Measurements from ENCODE around the gene ZFPL1. TPM values are rescaled to one million over a fixed set of nuclear protein-coding genes. Genes with fewer than 3 reads are reported as not detected.

The ZFPL1 gene
- total RNA-seq: 10 to 100 TPM; 28.3 to 74.4 (median 49.3) TPM

DNA sequence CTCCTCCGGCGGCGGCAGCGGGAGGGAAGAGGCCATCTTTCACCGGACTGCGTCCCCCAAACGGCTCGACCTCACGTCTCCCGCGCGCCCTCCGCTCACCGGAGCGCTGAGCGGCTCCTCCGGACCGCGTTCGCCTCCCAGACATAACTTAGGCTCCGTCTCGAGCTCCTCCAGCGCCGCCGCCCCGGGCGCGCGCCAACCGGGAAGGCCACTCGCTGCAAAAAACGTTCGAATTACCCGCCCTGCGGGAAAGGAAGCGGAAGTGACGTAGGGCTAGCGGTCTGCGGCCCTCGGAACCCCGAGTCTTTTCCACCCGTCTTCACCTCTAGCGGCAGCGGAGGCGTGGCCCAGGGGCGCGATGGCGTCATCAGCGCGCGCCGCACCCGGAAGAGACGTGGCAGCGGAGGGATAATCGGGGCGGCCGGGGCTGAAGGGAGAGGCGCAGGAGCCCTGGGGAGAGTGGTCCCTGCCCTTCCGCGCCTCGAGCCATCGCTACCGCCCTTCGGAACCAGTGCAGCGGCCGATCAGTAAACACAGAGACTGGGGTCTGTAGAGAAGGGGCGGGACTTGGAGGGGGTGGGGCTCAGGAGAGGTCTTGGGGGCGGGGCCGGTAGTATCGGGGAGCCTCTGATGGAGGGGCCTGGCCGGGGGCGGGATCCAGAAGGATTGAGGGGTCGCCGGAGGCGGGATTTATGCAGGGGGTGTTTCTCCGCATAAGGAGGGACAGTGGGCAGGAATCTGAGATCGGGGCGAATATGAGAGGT, at the start of gene ZFPL1, which contains the start of gene CDCA5:
Gene ZFPL1, plus strand, starts transcription at position 389 of the 764 bp plus-strand sequence. CDS start 477 bp downstream, outside the sequence.
Gene CDCA5, minus strand, starts transcription at position 207 of the 764 bp plus-strand sequence. Its CDS starts 62 bp downstream, at position 145.
- intact Hi-C loops (cut with DNase I): loop anchor here (2.0 kb wide), 1 partner anchor 69 kb away; the partner anchor contains the start of gene ARL2
- Histone ChIP-seq H3K27me3 (no peaks in the 10 kb centered on the region), H3K4me1 (peaks cover 8 to 17% of the 10 kb centered on the region in 2 donors), H3K36me3 (peaks cover 7 to 22% of the 10 kb centered on the region in 2 donors), H3K9me3 (no peaks in the 10 kb centered on the region), H3K27ac (peak within 1 kb of the TSS; percentile 84 to 92 (median 87)), H3K4me3 (replicated peaks in 1 of 3) (peak within 1 kb of the TSS; percentile 44 to 82 (median 56))
- TF ChIP-seq, protein P1, sequence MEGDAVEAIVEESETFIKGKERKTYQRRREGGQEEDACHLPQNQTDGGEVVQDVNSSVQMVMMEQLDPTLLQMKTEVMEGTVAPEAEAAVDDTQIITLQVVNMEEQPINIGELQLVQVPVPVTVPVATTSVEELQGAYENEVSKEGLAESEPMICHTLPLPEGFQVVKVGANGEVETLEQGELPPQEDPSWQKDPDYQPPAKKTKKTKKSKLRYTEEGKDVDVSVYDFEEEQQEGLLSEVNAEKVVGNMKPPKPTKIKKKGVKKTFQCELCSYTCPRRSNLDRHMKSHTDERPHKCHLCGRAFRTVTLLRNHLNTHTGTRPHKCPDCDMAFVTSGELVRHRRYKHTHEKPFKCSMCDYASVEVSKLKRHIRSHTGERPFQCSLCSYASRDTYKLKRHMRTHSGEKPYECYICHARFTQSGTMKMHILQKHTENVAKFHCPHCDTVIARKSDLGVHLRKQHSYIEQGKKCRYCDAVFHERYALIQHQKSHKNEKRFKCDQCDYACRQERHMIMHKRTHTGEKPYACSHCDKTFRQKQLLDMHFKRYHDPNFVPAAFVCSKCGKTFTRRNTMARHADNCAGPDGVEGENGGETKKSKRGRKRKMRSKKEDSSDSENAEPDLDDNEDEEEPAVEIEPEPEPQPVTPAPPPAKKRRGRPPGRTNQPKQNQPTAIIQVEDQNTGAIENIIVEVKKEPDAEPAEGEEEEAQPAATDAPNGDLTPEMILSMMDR (IDR thresholded peaks at IDR 0.05): no peak
- TF ChIP-seq POLR2A (IDR thresholded peaks at IDR 0.05): peak in 1 of 2 donors; percentile 70
- DNase-seq: peak; percentile 94
- 1 to 2% methylated on average over 46 to 51 of the region's 79 CpGs for WGBS, 2 donors

DNA sequence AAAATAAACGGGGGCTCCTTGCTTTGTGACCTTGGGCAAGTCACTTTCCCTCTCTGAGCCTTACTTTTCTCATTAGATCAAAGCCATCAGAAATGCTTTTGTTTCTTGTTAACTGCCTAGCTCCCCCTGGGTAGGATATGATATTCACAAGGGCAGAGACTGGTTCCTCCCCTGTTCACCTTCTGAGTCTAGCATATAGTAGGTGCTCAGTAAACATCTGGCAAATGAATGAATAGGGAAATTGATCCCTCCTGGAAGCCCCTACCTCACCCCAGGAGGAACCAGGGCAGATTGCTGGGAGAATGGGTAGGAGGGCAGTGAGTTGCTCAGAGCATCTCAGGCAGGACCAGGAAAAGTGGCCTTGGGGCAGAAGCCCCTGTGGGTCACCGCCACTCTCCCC, 49.6 kb upstream of the ZFPL1 start:
- no peak for DNase-seq
- Histone ChIP-seq H3K4me3 (replicated peaks in 1 of 3) (no peak overlapping the region), H3K27me3 (no peaks in the 10 kb centered on the region), H3K27ac (no peak overlapping the region), H3K9me3 (no peaks in the 10 kb centered on the region), H3K36me3 (peaks cover 17 to 37% of the 10 kb centered on the region in 2 donors), H3K4me1 (no peaks in the 10 kb centered on the region)
- intact Hi-C loops (cut with DNase I): no loop called here
- WGBS, 2 donors: 100% methylated on average over 2 of the region's 2 CpGs
- no peak for TF ChIP-seq POLR2A (IDR thresholded peaks at IDR 0.05)
- TF ChIP-seq, protein P1 (IDR thresholded peaks at IDR 0.05): no peak

DNA sequence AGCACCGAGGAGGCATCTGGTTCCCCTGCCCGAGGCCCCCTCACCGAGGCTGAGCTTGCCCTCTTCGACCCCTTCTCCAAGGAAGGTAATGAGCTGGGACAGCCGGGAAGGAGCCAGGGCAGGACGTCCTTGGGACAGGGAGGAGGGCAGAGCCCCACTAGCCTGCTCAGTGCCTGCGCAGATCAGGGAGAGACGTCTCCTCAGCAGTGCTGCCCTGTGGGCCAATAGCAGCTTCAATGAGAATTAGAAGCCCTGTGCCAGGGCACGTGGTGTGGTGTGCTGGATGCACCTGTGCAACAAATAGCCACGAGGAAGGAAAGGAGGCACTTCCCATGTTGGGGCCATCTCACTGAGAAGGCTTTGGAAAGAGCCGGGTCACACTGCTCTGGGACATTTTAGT, 48.4 kb upstream of the ZFPL1 start:
- Histone ChIP-seq H3K27ac (no peak overlapping the region), H3K27me3 (no peaks in the 10 kb centered on the region), H3K36me3 (peaks cover 17 to 37% of the 10 kb centered on the region in 2 donors), H3K4me3 (replicated peaks in 1 of 3) (no peak overlapping the region), H3K4me1 (peaks cover 3 to 6% of the 10 kb centered on the region in 2 donors), H3K9me3 (no peaks in the 10 kb centered on the region)
- no peak for DNase-seq
- intact Hi-C loops (cut with DNase I): no loop called here
- WGBS, 2 donors: 85 to 89% methylated on average over 6 to 11 of the region's 11 CpGs
- no peak for TF ChIP-seq POLR2A (IDR thresholded peaks at IDR 0.05)
- TF ChIP-seq, protein P1 (IDR thresholded peaks at IDR 0.05): no peak

DNA sequence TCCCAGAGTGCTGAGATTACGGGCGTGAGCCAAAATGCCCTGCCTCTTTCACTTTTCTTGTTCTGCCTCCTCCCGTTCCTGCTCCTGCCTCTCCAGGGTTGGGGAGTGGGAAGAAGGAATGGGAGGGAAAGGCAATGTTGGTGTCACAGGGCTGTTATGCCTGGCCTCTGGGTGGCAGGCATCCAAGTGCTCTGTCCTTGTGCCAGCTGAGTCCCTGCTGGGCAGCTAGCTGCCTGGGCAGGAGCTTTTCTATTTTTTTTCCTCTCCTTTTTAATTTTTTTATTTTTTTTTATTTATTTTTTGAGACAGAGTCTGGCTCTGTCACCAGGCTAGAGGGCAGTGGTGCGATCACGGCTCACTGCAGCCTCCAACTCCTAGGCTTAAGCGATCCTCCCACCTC, 47.1 kb upstream of the ZFPL1 start:
- peak; percentile 91 for DNase-seq
- WGBS, 2 donors: 52 to 53% methylated on average over 6 of the region's 6 CpGs

More for the DNA sequence above, 47.1 kb upstream of the ZFPL1 start:
- H3K36me3 ChIP-seq: peaks cover 17 to 37% of the 10 kb centered on the region in 2 donors
- no peak overlapping the region for H3K4me3 ChIP-seq (replicated peaks in 1 of 3)
- peaks cover 7 to 9% of the 10 kb centered on the region in 2 donors for H3K4me1 ChIP-seq
- no peaks in the 10 kb centered on the region for H3K27me3 ChIP-seq
- H3K9me3 ChIP-seq: no peaks in the 10 kb centered on the region
- TF ChIP-seq, protein P1 (IDR thresholded peaks at IDR 0.05): no peak
- TF ChIP-seq POLR2A (IDR thresholded peaks at IDR 0.05): no peak
- intact Hi-C loops (cut with DNase I): no loop called here
- peak overlapping the region in 1 of 3 donors; percentile 17 for H3K27ac ChIP-seq
